Astrocyte (in vitro differentiated cells and primary cell): ENCODE results near the gene VKORC1L1.

ENCODE experiments used
- EZH2 ChIP-seq: IDR thresholded peaks from 2 replicates; pipeline ENCODE4 v1.6.1; 2012; ENCODE audit warnings: mild to moderate bottlenecking, low read length, inconsistent platforms; ENCODE audit not compliant: insufficient read depth
- TF ChIP-seq, protein P1 (sequence below): IDR thresholded peaks from 2 replicates; pipeline ENCODE4 v1.5.1; 2011; ENCODE audit warnings: low read depth, mild to moderate bottlenecking, inconsistent platforms, low read length, moderate library complexity; ENCODE audit not compliant: insufficient read depth

- TF ChIP-seq, protein P1, sequence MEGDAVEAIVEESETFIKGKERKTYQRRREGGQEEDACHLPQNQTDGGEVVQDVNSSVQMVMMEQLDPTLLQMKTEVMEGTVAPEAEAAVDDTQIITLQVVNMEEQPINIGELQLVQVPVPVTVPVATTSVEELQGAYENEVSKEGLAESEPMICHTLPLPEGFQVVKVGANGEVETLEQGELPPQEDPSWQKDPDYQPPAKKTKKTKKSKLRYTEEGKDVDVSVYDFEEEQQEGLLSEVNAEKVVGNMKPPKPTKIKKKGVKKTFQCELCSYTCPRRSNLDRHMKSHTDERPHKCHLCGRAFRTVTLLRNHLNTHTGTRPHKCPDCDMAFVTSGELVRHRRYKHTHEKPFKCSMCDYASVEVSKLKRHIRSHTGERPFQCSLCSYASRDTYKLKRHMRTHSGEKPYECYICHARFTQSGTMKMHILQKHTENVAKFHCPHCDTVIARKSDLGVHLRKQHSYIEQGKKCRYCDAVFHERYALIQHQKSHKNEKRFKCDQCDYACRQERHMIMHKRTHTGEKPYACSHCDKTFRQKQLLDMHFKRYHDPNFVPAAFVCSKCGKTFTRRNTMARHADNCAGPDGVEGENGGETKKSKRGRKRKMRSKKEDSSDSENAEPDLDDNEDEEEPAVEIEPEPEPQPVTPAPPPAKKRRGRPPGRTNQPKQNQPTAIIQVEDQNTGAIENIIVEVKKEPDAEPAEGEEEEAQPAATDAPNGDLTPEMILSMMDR, result no peak
- no peak for TF ChIP-seq EZH2
These were observed 39.4 kb downstream of the VKORC1L1 start for GRCh38 chr7:65912237-65912636.
